HCT116 (cell line): ENCODE data around the gene SEMA5A.

Experiments used
- CTCF ChIP-seq, 3 experiments: fragments of 200-600 bp in 1 of 3; sonication (generic) in 1 of 3; IDR thresholded peaks in 2 of 3; conservative IDR thresholded peaks in 1 of 3; 2 replicates each; pipeline ENCODE4 v1.5.1; 2012 to 2017; ENCODE audit warnings: low read depth in 2 of 3, low read length in 2 of 3, antibody characterized with exemption in 1 of 3, borderline replicate concordance in 1 of 3, control low read depth in 1 of 3, mild to moderate bottlenecking in 1 of 3, mixed read lengths in 1 of 3, mixed run types in 1 of 3, moderate library complexity in 1 of 3; ENCODE audit not compliant: insufficient read depth in 1 of 3
- MAX ChIP-seq: IDR thresholded peaks from 2 replicates; pipeline ENCODE4 v1.6.1; 2012
- POLR2A ChIP-seq: IDR thresholded peaks from 2 replicates; pipeline ENCODE4 v1.7.0; 2011; ENCODE audit warnings: borderline replicate concordance; ENCODE audit not compliant: insufficient read depth, insufficient read length; ENCODE audit errors: extremely low read depth
- POLR2AphosphoS5 ChIP-seq: IDR thresholded peaks from 2 replicates; pipeline ENCODE4 v1.6.1; 2011; ENCODE audit warnings: mild to moderate bottlenecking, low read depth, low read length, moderate library complexity
- RAD21 ChIP-seq: IDR thresholded peaks from 2 replicates; pipeline ENCODE4 v1.6.1; 2012; ENCODE audit warnings: low read depth, mild to moderate bottlenecking
- SIN3A ChIP-seq: IDR thresholded peaks from 2 replicates; pipeline ENCODE4 v1.6.1; 2012; ENCODE audit warnings: low read depth

- TF ChIP-seq POLR2AphosphoS5 (no peak), SIN3A (no peak), RAD21 (no peak), MAX (no peak), CTCF (IDR thresholded peaks at IDR 0.05 in 2 of 3, conservative IDR thresholded peaks at IDR 0.05 in 1 of 3; ENCODE audit: borderline replicate concordance in 1 of 3, insufficient read depth in 1 of 3, low read depth in 2 of 3, low read length in 2 of 3) (no peak), POLR2A (no peak)
Measured at GRCh38 chr5:9347541-9348295, 198.2 kb downstream of the SEMA5A start.
